ENCODE data around the gene TMEM204.

- TF ChIP-seq GATA2 (IDR thresholded peaks at IDR 0.05; ENCODE audit: low read depth, low read length) (no peak), GATA3 (IDR thresholded peaks at IDR 0.05; ENCODE audit: low read depth, low read length) (no peak)
Measured at GRCh38 chr16:1590366-1590765, 56.9 kb downstream of the TMEM204 start.
